OCI-LY1 (cell line): ENCODE results near the gene NEUROD6.

Experiments used
- EZH2 ChIP-seq: fragments of 200-600 bp; sonication (generic), shearing (Covaris generic); IDR thresholded peaks from 2 replicates; pipeline ENCODE4 v1.8.0; 2017; ENCODE audit warnings: borderline replicate concordance, mixed run types, mild to moderate bottlenecking, antibody characterized with exemption, low read length, moderate library complexity, mixed read lengths
- TF ChIP-seq, protein P1 (sequence below): fragments of 200-600 bp; sonication (generic), shearing (Covaris generic); IDR thresholded peaks from 2 replicates; pipeline ENCODE4 v1.5.1; 2017; ENCODE audit warnings: mild to moderate bottlenecking, antibody characterized with exemption, low read length, moderate library complexity, mixed read lengths

DNA sequence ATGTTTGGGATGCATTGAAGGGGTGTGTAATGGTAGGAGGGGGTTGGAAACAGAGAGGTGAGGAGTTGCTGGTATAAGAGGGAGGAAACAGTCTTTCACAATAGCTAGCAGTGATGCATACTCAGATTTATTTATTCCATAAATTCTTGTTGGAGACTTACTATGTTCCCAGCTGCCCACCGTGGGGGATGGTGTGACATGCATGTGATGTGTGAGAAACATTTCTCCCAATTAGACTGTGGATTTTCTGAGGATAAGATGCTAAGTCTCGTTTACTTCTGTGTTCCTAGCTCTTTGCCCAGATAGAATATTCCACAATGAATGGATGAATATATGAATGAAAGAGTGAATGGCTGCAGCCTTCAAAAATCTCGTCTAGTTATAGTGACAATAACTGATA lies 23.0 kb upstream of the NEUROD6 start:
- TF ChIP-seq, protein P1, sequence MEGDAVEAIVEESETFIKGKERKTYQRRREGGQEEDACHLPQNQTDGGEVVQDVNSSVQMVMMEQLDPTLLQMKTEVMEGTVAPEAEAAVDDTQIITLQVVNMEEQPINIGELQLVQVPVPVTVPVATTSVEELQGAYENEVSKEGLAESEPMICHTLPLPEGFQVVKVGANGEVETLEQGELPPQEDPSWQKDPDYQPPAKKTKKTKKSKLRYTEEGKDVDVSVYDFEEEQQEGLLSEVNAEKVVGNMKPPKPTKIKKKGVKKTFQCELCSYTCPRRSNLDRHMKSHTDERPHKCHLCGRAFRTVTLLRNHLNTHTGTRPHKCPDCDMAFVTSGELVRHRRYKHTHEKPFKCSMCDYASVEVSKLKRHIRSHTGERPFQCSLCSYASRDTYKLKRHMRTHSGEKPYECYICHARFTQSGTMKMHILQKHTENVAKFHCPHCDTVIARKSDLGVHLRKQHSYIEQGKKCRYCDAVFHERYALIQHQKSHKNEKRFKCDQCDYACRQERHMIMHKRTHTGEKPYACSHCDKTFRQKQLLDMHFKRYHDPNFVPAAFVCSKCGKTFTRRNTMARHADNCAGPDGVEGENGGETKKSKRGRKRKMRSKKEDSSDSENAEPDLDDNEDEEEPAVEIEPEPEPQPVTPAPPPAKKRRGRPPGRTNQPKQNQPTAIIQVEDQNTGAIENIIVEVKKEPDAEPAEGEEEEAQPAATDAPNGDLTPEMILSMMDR: no peak
- no peak for TF ChIP-seq EZH2
